HL-60 (cell line): ENCODE data around the gene MICU2.

ENCODE experiments used
- GABPA ChIP-seq: IDR thresholded peaks from 2 replicates; pipeline ENCODE4 v1.6.1; 2012; ENCODE audit warnings: low read depth
- POLR2AphosphoS5 ChIP-seq: IDR thresholded peaks from 2 replicates; pipeline ENCODE4 v1.6.1; 2012; ENCODE audit warnings: low read depth
- SPI1 ChIP-seq: IDR thresholded peaks from 2 replicates; pipeline ENCODE4 v1.6.1; 2012; ENCODE audit warnings: low read depth, mild to moderate bottlenecking, borderline replicate concordance
- TF ChIP-seq, protein P1 (sequence below): IDR thresholded peaks from one replicate; pipeline ENCODE4 v1.5.1; 2011; ENCODE audit warnings: low read length, control low read depth, inconsistent platforms; ENCODE audit not compliant: insufficient read depth
- TF ChIP-seq, protein P2 (sequence below): IDR thresholded peaks from 2 replicates; pipeline ENCODE4 v1.6.1; 2012; ENCODE audit warnings: low read depth; ENCODE audit not compliant: insufficient replicate concordance

DNA sequence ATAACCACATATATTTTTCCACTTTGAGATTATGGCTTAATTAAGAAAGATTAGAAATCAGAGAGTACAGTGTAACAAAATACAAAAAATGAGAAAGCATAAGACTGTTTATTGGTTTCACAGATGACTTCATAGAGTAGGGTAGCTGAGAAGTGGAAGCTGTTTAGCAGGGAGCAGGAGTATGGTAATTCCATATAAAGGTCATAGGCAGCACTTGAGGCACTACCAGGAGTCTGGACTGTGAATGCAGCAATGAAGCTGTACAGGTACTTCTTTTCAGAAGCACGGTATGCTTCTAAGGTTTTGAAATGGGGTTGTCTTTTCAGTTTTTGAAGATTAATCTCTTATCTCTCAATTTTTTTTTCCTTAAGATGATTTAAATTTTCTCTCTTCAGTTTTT is 69.2 kb downstream of the MICU2 start:
- TF ChIP-seq, protein P1, sequence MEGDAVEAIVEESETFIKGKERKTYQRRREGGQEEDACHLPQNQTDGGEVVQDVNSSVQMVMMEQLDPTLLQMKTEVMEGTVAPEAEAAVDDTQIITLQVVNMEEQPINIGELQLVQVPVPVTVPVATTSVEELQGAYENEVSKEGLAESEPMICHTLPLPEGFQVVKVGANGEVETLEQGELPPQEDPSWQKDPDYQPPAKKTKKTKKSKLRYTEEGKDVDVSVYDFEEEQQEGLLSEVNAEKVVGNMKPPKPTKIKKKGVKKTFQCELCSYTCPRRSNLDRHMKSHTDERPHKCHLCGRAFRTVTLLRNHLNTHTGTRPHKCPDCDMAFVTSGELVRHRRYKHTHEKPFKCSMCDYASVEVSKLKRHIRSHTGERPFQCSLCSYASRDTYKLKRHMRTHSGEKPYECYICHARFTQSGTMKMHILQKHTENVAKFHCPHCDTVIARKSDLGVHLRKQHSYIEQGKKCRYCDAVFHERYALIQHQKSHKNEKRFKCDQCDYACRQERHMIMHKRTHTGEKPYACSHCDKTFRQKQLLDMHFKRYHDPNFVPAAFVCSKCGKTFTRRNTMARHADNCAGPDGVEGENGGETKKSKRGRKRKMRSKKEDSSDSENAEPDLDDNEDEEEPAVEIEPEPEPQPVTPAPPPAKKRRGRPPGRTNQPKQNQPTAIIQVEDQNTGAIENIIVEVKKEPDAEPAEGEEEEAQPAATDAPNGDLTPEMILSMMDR: no peak
- TF ChIP-seq, protein P2, sequence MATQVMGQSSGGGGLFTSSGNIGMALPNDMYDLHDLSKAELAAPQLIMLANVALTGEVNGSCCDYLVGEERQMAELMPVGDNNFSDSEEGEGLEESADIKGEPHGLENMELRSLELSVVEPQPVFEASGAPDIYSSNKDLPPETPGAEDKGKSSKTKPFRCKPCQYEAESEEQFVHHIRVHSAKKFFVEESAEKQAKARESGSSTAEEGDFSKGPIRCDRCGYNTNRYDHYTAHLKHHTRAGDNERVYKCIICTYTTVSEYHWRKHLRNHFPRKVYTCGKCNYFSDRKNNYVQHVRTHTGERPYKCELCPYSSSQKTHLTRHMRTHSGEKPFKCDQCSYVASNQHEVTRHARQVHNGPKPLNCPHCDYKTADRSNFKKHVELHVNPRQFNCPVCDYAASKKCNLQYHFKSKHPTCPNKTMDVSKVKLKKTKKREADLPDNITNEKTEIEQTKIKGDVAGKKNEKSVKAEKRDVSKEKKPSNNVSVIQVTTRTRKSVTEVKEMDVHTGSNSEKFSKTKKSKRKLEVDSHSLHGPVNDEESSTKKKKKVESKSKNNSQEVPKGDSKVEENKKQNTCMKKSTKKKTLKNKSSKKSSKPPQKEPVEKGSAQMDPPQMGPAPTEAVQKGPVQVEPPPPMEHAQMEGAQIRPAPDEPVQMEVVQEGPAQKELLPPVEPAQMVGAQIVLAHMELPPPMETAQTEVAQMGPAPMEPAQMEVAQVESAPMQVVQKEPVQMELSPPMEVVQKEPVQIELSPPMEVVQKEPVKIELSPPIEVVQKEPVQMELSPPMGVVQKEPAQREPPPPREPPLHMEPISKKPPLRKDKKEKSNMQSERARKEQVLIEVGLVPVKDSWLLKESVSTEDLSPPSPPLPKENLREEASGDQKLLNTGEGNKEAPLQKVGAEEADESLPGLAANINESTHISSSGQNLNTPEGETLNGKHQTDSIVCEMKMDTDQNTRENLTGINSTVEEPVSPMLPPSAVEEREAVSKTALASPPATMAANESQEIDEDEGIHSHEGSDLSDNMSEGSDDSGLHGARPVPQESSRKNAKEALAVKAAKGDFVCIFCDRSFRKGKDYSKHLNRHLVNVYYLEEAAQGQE: no peak
- TF ChIP-seq POLR2AphosphoS5: no peak
- no peak for TF ChIP-seq GABPA
- TF ChIP-seq SPI1: no peak
